HEK293 (cell line): ENCODE measurements around the gene SYNGR1.

ENCODE experiments used
- CTCF ChIA-PET: fragments of 350-600 bp; formaldehyde crosslinking; extraction: SDS; loops from one replicate; lab custom pipeline; 2021; ENCODE audit warnings: antibody characterized with exemption; lab: Yijun Ruan, JAX
- POLR2A ChIA-PET: fragments of 300-600 bp; formaldehyde crosslinking; extraction: SDS; loops from one replicate; lab custom pipeline; 2020; ENCODE audit warnings: antibody characterized with exemption, inconsistent platforms; lab: Yijun Ruan, JAX
- H3K27ac ChIP-seq: fragments of 200-500 bp; sonication (Bioruptor generic); 2 replicates; pipeline ENCODE4 v1.5.1; 2014; ENCODE audit warnings: low read depth, low read length, control low read depth, inconsistent platforms; ENCODE audit errors: extremely low read depth
- H3K36me3 ChIP-seq, 2 experiments: fragments of 200-500 bp in 1 of 2; sonication (Bioruptor generic) in 1 of 2; 1 replicate in 1 of 2; 2 replicates in 1 of 2; pipeline ENCODE4 v1.5.1; 2014 to 2017; ENCODE audit warnings: inconsistent platforms in 2 of 2, low read length in 2 of 2; ENCODE audit not compliant: control insufficient read depth in 2 of 2, insufficient read depth in 1 of 2
- H3K4me1 ChIP-seq: fragments of 200-500 bp; sonication (Bioruptor generic); 2 replicates; pipeline ENCODE4 v1.5.1; 2014; ENCODE audit warnings: mild to moderate bottlenecking, low read length, inconsistent platforms; ENCODE audit not compliant: control insufficient read depth, insufficient read depth
- H3K4me3 ChIP-seq: 2 replicates; pipeline ENCODE4 v1.5.1; 2011; ENCODE audit warnings: low read depth, mild to moderate bottlenecking, control low read depth, low read length, moderate library complexity
- H3K9me3 ChIP-seq: fragments of 200-500 bp; sonication (Bioruptor generic); 2 replicates; pipeline ENCODE4 v1.5.1; 2014; ENCODE audit warnings: low read depth, low read length, inconsistent platforms; ENCODE audit not compliant: control insufficient read depth, insufficient read depth
- INSM2 ChIP-seq: fragments of 450-650 bp; formaldehyde crosslinking; IDR thresholded peaks from 2 replicates; pipeline ENCODE4 v1.5.1; 2016; ENCODE audit warnings: missing biosample characterization, missing genetic modification characterization
- KLF9 ChIP-seq: fragments of 450-650 bp; formaldehyde crosslinking; IDR thresholded peaks from 2 replicates; pipeline ENCODE4 v1.5.1; 2016; ENCODE audit warnings: missing biosample characterization, missing genetic modification characterization, low read depth
- PRDM4 ChIP-seq: fragments of 450-650 bp; formaldehyde crosslinking; IDR thresholded peaks from 2 replicates; pipeline ENCODE4 v1.5.1; 2017; ENCODE audit warnings: missing biosample characterization, missing genetic modification characterization
- SETDB1 ChIP-seq: IDR thresholded peaks from one replicate; pipeline ENCODE4 v1.6.1; 2017; ENCODE audit warnings: mild to moderate bottlenecking, low read length, moderate library complexity, mixed read lengths; ENCODE audit not compliant: insufficient read length
- SP3 ChIP-seq: fragments of 450-650 bp; formaldehyde crosslinking; IDR thresholded peaks from 2 replicates; pipeline ENCODE4 v1.5.1; 2016; ENCODE audit warnings: missing biosample characterization, missing genetic modification characterization
- TSHZ1 ChIP-seq: fragments of 450-650 bp; formaldehyde crosslinking; IDR thresholded peaks from 2 replicates; pipeline ENCODE4 v1.5.1; 2016; ENCODE audit warnings: missing biosample characterization, missing genetic modification characterization, borderline replicate concordance
- YY1 ChIP-seq: fragments of 450-650 bp; formaldehyde crosslinking; IDR thresholded peaks from 2 replicates; pipeline ENCODE4 v1.5.1; 2018; ENCODE audit warnings: missing biosample characterization, missing genetic modification characterization
- YY2 ChIP-seq: fragments of 450-650 bp; formaldehyde crosslinking; IDR thresholded peaks from 2 replicates; pipeline ENCODE4 v1.5.1; 2016; ENCODE audit warnings: missing biosample characterization, missing genetic modification characterization
- ZIC2 ChIP-seq: fragments of 450-650 bp; formaldehyde crosslinking; IDR thresholded peaks from 2 replicates; pipeline ENCODE4 v1.5.1; 2016; ENCODE audit warnings: missing biosample characterization, missing genetic modification characterization
- ZNF132 ChIP-seq: fragments of 450-650 bp; formaldehyde crosslinking; IDR thresholded peaks from 2 replicates; pipeline ENCODE4 v1.5.1; 2017; ENCODE audit warnings: missing biosample characterization, missing genetic modification characterization, borderline replicate concordance
- ZNF184 ChIP-seq: fragments of 450-650 bp; IDR thresholded peaks from 2 replicates; pipeline ENCODE4 v1.5.1; 2018; ENCODE audit warnings: missing biosample characterization, mild to moderate bottlenecking, missing genetic modification characterization
- ZNF26 ChIP-seq: fragments of 450-650 bp; formaldehyde crosslinking; IDR thresholded peaks from 2 replicates; pipeline ENCODE4 v1.5.1; 2016; ENCODE audit warnings: missing biosample characterization, missing genetic modification characterization
- ZNF510 ChIP-seq: fragments of 450-650 bp; formaldehyde crosslinking; IDR thresholded peaks from 2 replicates; pipeline ENCODE4 v1.5.1; 2018; ENCODE audit warnings: mild to moderate bottlenecking, missing genetic modification characterization, missing biosample characterization; ENCODE audit not compliant: insufficient replicate concordance
- ZNF530 ChIP-seq: fragments of 450-650 bp; formaldehyde crosslinking; IDR thresholded peaks from 2 replicates; pipeline ENCODE4 v1.5.1; 2016; ENCODE audit warnings: low read depth, missing biosample characterization, missing genetic modification characterization
- ZNF596 ChIP-seq: fragments of 450-650 bp; IDR thresholded peaks from 2 replicates; pipeline ENCODE4 v1.5.0; 2018; ENCODE audit warnings: missing biosample characterization, mild to moderate bottlenecking, missing genetic modification characterization, moderate library complexity
- ZNF623 ChIP-seq: fragments of 450-650 bp; formaldehyde crosslinking; IDR thresholded peaks from 2 replicates; pipeline ENCODE4 v1.5.1; 2016; ENCODE audit warnings: missing biosample characterization, missing genetic modification characterization
- ZNF670 ChIP-seq: fragments of 450-650 bp; formaldehyde crosslinking; IDR thresholded peaks from 2 replicates; pipeline ENCODE4 v1.5.1; 2016; ENCODE audit warnings: missing biosample characterization, missing genetic modification characterization, low read depth

SYNGR1 gene

GRCh38 chr22:39300186-39300830 is 49.5 kb upstream of the SYNGR1 start:
- Histone ChIP-seq H3K27ac (no peak overlapping the region), H3K4me1 (no peaks in the 10 kb centered on the region), H3K36me3 (no peaks in the 10 kb centered on the region; a peak in 1 of 3 replicates), H3K4me3 (no peak overlapping the region), H3K9me3 (no peaks in the 10 kb centered on the region)
- CTCF ChIA-PET, result interaction anchor here (0.8 to 1.3 kb wide), 4 partner anchors 11 to 129 kb away, joined by 4 to 9 read pairs (median 5); no protein-coding TSS in a partner anchor
- no peak for TF ChIP-seq ZNF184
- TF ChIP-seq PRDM4 (tag by site-specific recombination), result no peak
- no peak for TF ChIP-seq ZNF530 (tag by site-specific recombination)
- no peak for TF ChIP-seq SETDB1
- TF ChIP-seq KLF9 (tag by site-specific recombination), result no peak
- TF ChIP-seq ZNF623, result no peak
- TF ChIP-seq ZIC2 (tag by site-specific recombination), result no peak
- no peak for TF ChIP-seq ZNF596 (tag by site-specific recombination)
- TF ChIP-seq SP3 (tag by site-specific recombination), result no peak
- TF ChIP-seq YY2, result no peak
- TF ChIP-seq TSHZ1 (tag by site-specific recombination), result no peak
- no peak for TF ChIP-seq INSM2 (tag by site-specific recombination)
- no peak for TF ChIP-seq ZNF510
- no peak for TF ChIP-seq YY1 (tag by site-specific recombination)
- no peak for TF ChIP-seq ZNF132 (tag by site-specific recombination)
- TF ChIP-seq ZNF670 (tag by site-specific recombination), result no peak
- no peak for TF ChIP-seq ZNF26 (tag by site-specific recombination)
- POLR2A ChIA-PET, result interaction anchor here (0.7 to 2.2 kb wide), 4 partner anchors 8 to 19 kb away, joined by 3 to 13 read pairs (median 6); partner anchors contain the start of gene RPL3
